Measurements from ENCODE around the gene MS4A15.
A peak's percentile ranks its signal among the peaks of the same experiment; 100 is the strongest.
"Not testable (repeated sequence)": the region's sequence is repeated elsewhere in the genome, so short reads cannot be mapped to it uniquely, and the experiment has no call there.

Gene MS4A15

DNA sequence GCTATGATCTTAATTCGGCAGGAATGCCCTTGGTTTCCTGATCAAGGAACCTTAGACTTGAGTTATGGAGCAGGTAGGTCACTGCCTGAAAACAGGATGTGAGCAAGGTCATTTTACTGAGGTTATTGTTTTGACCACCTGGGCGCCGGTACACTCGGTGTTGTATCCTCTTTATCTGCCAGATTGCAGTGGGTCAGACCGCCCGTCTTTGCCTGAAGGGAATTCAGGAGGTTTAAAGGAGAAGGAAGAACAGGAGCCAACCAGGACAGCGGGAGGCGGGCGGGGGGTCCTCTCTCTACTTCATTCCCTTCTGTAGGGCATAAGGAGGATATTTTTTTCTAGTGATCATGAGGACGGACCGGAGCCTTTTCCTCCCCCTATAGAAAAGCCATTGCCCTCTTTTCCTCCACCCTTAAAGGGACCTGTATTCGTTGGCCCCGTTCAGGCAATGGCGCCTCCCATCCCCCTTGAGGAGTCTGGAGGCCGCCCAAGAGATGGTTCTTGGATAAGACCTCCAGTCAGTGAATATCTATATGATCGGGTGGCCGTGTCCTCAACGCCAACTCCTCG, 649 bp downstream of the MS4A15 start:
- DNase-seq = no peak

DNA sequence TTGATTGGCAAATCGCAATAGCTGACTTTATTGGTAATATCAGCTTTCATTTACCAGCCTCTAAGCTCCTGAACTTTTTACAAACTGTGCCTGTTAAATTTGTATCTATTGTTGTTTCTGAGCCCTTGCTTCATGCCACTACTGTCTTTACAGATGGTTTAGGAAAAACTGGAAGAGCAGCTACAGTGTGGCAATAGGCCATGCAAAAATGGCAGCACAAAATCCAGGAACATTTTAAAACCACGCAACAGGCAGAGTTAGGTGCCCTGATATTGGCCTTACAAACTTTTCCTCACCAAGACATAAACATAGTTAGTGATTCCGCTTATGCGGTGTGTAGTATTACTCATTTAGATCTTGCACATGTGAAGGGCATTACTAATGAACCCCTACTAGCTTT, 2.0 kb downstream of the MS4A15 start:
- not testable (repeated sequence) for DNase-seq

GRCh38 chr11:60759438-60760225, 3.0 kb downstream of the MS4A15 start:
- DNase-seq = not testable (repeated sequence)

DNA sequence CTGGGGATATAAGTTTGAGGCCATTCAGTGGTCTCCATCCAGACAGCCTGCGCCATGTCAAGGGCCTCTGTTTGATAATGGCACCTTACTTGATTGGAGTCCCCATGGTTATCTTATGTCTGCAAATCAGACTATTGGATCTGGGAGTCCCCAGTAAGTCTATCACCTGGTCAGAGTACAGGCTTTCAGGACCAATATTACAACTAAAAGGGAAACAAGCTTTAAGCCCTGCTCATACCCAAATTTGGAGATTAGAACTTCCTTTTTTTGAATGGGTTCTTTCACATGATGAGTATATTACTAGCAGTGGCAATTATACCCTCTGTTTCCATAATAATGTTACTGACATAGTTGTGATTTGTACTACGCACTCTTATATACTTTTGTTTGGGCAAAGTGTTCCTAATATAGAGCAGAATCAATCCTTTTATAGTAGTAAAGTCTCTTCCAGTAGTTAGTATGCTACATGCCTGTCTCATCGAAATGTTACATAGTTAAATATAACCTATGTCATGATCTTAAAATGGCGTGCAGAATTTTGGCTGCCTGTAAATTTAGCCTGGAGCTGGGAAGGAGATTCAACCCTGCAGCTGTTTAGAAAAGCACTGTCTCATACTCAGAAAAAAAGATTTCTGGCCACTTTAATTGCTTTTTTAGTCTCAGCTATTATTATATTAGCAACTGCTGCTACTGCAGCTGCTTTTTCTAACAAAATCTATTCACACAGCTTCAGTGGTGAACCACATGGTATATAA, 4.9 kb downstream of the MS4A15 start:
- DNase-seq = no peak

DNA sequence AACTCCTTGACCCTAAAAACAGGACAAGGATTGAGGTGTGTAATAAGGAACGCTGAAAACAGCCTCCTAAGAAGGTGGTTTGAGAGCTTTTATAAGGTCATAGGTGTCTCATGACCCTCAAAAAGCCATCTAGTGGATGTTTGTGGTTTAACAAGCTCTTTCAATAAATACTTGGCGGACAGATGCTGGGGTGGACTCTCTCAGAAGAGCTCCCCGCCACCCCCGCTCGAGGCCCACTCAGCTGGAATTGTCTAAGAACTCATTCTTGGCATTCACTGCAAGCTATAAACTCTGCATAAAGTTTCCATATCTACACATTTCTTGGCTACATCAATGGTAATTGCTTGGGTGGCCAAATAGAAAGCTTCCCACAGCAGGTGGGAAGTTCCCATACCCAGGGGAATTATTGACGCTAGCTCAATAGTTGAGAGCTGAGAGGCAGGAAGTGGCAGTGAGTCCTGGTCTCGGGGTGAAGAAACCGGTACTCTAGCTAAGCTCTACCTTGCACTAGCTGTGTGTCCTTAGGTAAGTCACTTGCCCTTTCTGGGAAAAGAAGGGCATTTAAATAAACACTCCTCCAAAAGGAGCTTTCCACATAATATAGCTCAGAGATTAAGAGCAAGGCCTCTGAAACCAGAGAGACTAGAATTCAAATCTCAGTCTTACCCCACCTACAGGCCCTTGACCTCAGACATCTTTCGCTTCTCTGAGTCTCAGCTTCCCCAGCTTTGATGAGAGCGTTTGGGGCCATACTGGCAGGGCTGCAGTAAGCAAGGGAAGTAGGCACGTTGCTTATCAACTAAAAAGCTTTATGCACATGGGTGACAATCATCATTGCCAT, 6.4 kb downstream of the MS4A15 start:
- no peak for DNase-seq

DNA sequence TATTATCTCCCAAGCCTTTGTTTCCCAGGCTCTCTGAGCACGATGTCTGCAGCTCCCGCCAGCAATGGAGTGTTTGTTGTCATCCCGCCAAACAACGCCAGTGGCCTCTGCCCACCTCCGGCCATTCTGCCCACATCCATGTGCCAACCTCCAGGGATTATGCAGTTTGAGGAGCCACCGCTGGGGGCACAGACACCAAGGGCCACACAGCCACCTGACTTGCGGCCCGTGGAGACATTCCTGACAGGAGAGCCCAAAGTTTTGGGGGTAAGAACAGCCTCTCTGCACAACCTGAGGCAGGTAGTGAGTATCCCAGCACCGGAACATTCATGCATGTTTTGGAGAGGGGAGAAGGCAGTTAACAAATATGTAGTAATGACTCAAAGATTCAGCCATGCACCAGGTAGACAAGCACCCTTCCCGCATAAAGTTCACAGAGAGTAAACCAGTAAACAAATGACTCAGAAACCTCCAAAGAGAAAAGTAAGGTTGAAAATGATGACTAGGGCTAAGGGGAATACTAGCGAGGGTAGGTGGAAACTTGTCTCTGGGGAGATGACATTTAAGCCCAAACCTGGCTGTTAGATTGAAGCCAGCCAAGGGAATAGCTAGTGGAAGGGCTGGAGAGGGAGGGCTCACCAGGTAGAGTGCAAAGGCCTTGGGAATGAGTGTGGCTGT, 7.2 kb downstream of the MS4A15 start:
- DNase-seq = no peak

DNA sequence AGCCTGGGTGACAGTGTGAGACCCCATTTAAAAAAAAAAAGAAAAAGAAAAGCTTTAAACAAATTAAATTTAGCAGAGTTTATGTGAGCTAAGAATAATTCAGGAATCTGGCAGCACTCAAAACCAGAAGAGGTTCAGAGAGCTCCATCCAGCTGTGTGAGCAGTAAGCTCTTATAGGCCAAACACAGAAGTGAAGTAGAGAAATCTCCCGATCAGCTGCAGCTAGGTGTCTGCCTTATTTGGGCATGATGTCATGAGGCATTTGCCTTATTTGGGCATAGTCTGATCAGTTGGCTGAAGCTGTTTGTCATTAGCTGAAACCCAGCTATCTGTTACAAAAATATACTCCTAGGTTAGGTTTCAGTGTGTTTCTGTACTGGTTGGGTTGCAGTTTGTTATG, 8.2 kb downstream of the MS4A15 start:
- no peak for DNase-seq

DNA sequence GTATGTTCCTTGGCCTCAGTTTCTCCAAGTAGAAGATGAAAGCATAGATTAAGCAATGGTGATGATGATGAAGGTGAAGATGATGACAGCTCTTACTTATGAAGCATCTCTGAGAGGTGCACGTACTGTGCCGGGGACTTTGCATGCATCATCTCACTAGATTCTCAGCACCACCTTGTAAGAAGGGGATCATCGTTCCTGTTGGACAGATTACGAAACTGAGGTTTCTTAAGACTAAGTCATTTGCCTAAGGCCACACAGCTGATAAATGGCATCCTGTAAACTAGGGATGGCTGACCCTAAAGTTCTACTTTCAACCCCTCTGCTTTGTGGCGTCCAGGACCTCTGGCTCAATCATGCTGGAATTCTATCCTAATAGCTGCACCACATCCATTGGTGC, 8.7 kb downstream of the MS4A15 start:
- DNase-seq = no peak

DNA sequence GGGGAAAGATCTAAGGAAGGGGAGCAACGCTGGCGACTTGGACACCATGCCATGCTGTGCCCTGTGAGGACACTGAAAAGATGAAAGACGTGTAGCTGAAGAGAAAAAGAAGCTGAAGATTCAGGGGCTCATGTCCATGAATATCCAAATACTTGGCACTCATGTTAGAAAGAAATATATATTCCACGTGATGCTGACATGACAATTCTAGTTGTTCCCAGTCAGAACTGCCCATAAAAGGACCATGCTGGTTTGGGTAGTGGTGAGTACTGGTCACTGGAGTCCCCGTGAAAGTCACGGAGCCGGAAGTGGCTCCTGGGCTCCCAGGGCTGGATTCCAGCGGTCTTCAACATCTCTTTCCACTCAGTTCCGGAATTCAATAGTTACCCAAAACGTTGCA, 9.9 kb downstream of the MS4A15 start:
- DNase-seq = no peak

DNA sequence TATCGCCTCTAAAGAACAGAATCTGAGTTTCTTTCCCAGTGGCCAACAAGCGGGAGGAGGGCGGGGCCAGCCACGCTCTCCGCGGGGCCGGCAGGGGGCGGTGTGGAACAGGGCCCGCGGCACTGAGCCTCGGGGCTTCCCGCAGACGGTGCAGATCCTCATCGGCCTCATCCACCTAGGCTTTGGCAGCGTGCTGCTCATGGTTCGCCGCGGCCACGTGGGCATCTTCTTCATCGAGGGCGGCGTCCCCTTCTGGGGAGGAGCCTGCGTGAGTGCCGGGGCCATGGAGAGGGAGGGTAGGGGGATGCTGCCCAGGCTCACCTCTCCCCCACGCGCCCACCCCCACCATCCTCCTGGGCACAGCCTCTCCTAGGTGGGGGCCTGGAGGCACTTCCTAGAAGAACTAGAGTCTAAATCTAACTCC, 10.7 kb downstream of the MS4A15 start:
- DNase-seq = peak; percentile 37

DNA sequence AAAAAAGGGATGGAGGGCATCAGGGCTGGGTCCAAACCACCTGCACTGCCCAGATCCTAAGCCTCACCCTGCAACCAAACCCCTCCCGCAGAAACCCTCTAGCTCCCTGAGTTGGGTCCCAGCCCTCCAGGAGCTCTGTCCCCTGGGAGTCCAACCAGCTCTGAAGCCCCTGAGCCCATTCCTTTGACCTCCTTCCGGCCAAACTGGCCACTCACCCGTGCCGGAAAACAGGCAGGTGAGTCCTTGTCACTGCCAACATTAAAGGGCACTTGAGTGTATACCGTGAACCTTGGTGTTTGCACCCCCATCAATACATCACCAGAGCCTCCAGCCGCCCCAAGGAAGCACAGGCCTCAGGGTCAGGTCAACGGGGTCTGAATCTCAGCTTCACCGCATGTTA, 11.5 kb downstream of the MS4A15 start:
- DNase-seq = no peak

GRCh38 chr11:60769273-60769672, 12.6 kb downstream of the MS4A15 start:
- DNase-seq = no peak

DNA sequence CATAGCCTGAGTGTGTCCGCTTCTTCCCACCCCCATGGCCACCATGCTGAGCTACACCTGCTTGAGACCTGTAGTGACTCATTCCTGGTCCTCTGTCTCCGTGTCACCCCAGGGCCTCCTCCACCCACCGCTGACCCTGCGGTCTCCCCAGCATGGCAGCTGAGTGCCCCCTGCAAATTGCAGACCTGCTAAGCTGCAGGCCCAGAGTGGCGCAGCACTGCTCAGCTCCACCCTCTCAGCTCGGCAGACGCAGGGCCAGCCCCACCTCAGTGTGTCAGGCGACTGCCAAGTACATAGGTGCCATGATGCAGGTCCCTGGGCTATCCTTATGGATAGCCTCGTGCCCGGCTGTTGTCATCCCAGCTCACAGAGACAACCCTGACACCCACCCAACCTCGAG, 13.1 kb downstream of the MS4A15 start:
- no peak for DNase-seq

DNA sequence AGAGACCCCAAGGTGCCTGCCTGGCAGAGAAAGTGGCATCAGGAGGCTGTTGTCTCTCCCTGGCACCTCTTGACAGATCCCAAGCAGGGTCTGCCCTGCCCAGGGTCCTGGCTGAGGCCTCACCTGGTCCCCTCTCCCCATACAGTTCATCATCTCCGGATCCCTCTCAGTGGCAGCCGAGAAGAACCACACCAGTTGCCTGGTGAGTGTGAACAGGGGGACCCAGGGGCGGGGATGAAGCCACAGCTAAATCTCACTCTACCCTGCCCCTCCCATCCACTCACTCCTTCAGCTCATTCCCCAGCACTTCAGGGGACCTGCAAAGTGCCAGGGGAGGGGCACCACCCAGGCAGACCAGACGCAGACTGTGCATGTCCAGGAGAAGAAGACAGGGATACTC, 14.5 kb downstream of the MS4A15 start:
- DNase-seq = no peak

GRCh38 chr11:60771879-60772525, 15.3 kb downstream of the MS4A15 start:
- no peak for DNase-seq

GRCh38 chr11:60772666-60773065, 16.0 kb downstream of the MS4A15 start:
- no peak for DNase-seq

DNA sequence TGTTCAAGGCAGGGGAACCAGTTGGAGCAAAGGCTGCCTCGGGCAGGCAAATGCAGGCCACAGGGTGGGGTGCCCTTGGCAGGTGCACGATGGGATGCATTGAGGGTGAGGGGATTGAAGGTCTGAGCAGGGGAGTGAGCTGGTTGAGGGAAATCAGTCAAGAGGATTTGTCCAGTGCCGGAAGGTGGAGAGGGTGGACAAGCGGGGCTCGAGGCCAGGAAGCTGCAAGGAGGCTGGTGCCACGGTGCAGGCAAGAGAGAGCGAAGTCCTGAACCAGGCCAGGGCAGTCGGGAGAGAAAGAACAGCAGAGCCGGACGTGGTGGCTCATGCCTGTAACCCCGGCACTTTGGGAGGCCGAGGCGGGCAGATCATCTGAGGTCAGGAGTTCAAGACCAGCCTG, 18.1 kb downstream of the MS4A15 start:
- no peak for DNase-seq

DNA sequence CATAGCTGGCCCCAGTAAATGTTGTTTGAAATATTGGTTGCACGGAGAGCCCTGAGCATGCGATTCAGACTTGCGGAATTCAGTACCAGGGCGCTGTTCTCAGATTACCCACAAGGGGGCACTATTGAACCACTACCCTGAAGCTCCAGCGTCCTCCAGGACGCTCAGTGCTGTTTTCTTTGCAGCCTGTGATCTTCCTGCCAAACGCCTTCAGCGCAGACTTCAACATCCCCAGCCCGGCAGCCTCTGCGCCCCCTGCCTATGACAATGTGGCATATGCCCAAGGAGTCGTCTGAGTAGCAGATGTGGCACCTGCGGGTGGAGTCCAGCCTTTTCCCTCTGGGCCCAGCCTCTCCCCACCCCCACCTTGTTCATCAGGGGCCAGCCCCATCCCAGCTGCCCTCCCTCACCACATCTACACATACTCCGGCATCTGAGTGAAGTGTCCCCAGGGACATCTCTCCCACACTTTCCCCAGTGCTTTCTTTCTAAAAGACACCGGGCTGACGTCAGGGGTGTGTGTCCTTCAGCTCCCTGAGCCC, 18.8 kb downstream of the MS4A15 start:
- DNase-seq = peak; percentile 84

DNA sequence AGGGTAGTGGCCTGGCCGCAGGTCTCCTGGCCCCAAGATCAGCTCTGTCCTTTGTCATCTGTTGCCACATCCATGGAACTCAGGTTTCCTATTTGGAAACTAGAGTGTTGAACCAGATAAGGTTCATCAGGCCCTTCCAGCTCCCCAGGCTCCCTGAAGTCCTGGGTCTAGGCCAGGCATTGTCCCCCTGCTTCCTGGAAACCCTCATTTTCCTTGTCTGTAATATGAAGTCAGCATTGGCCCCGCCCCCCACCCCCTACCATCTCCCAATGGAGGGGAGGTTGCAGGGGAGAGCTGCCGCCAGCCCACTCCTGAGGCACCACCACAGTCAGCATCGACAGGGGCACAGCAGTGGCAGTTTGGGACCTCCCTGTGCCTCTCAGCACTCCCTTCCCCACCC, 19.5 kb downstream of the MS4A15 start:
- no peak for DNase-seq

- DNase-seq = no peak
Measured at GRCh38 chr11:60777106-60777505, 20.4 kb downstream of the MS4A15 start.

- DNase-seq = no peak
Measured at GRCh38 chr11:60777572-60777971, 20.9 kb downstream of the MS4A15 start.

- no peak for DNase-seq
Measured at GRCh38 chr11:60780065-60780464, 23.4 kb downstream of the MS4A15 start.
